CD4-positive, alpha-beta T cell treated with Interleukin-12 subunit alpha and Interleukin-12 subunit beta, for 1 hour (primary cell): ENCODE measurements around the gene MAP2K3.
"Not testable (repeated sequence)": the region's sequence is repeated elsewhere in the genome, so short reads cannot be mapped to it uniquely, and the experiment has no call there.

Experiments used
- DNase-seq: peaks from one replicate; pipeline ENCODE4 v3.0.0-alpha.2; 2020

MAP2K3 gene

DNA sequence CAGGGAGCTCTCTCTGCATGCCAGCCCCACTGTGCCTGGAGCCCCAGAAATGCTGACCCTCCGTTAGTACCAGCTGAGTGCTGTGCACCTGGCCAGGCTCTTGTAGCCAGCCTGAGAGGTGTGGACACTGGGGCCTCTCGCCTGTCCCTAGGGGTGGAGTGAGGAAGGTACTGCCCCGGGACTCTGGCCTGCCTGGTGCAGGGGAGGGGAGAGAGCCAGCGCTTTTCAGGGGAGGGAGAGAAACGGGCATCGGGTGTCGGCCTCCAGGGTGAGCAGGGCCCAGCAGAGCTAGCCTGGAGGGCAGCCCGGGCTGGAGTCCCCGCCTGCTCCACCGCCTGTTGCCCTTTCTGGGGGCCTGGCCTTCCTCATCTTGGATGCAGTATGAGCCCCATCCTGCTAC lies 13.1 kb downstream of the MAP2K3 start:
- DNase-seq: no peak

DNA sequence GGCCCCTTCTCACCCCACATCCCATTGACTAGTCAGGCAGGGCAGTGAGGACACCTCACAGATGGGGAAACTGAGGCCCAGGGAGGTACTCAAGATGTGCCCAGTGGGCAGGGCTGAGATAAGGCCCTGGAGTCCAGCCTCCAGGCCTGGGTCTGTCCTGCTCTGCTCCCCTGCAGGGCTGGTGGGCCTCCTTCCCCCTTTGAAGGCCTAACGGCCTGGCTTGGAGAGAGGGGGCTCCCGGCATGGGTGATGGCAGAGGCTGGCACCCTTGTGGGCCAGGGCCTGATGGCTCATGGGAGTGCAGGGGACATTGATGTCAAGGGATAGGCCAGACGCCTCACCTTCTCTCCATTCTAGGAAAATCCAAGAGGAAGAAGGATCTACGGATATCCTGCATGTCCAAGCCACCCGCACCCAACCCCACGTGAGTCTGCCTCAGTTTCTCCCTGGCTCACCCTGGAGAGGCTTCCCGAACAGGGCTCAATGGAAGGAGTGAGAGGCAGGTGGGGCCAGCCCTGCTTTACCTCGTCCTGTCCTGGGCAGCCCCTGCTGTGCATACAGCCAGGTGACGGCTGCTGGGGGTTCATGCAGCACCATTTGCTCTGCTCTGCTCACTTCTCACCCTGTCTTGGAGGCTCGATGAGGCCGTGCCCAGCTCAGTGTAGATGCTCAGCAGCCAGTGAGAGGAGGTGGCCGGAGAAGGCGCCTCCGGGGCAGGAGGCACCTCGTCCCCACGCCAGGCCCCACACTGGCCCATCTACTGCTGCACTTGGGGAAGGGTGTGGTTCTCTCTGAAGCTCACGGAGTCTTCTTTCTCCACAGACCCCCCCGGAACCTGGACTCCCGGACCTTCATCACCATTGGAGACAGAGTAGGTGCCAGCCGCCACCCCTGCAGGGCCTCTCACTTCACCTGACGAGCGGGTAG lies 13.8 kb downstream of the MAP2K3 start:
- DNase-seq: no peak

DNA sequence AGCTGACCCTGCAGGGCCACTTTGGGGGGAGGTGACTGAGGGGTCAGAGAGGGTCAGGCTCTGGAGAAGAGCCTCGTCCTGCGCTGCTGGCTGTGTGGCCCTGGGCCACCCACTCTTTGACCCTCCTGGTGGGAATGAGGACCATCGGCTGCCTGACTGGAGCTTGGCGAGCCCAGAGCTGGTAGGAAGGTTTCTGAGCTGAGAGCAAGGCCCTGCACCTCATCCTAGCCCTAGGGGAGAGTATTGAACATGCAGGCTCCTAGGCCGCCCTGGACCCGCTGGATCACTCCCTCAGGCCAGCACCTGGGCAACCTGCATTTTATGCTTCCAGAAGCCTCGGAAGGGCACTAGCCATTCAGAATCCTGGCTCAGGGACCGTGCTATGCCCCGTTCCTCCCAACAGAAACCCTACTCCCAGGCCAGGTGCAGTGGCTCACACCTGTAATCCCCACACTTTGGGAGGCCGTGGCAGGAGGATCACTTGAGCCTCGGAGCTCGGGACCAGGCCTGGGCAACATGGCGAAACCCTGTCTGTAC lies 14.5 kb downstream of the MAP2K3 start:
- no peak for DNase-seq

DNA sequence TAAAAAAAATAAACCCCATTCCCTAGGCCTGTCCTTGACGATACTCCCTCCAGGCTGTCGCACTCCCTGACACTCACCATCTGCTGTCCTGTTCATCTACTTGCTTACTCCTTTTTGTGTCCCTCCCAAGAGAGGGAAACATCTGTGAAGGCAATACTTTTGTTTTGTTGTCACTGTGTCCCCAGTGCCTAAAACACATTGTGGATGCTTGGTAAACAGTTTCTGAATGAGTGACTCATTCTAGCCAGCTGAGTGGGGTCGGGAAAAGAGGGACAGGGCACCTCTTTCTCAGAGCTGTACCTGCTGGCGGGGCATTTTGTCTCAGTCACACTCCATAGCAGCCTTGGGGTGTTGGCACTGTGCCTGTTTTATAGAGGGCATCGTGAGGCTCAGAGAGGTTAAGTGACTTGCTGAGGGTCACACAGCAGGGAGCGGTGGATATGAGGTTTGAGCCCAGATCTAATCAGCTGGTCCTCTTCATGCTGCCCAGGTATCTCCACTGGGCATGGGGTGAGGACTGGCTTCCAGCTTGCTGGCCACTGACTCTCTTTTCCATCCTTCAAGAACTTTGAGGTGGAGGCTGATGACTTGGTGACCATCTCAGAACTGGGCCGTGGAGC lies 15.6 kb downstream of the MAP2K3 start:
- no peak for DNase-seq

DNA sequence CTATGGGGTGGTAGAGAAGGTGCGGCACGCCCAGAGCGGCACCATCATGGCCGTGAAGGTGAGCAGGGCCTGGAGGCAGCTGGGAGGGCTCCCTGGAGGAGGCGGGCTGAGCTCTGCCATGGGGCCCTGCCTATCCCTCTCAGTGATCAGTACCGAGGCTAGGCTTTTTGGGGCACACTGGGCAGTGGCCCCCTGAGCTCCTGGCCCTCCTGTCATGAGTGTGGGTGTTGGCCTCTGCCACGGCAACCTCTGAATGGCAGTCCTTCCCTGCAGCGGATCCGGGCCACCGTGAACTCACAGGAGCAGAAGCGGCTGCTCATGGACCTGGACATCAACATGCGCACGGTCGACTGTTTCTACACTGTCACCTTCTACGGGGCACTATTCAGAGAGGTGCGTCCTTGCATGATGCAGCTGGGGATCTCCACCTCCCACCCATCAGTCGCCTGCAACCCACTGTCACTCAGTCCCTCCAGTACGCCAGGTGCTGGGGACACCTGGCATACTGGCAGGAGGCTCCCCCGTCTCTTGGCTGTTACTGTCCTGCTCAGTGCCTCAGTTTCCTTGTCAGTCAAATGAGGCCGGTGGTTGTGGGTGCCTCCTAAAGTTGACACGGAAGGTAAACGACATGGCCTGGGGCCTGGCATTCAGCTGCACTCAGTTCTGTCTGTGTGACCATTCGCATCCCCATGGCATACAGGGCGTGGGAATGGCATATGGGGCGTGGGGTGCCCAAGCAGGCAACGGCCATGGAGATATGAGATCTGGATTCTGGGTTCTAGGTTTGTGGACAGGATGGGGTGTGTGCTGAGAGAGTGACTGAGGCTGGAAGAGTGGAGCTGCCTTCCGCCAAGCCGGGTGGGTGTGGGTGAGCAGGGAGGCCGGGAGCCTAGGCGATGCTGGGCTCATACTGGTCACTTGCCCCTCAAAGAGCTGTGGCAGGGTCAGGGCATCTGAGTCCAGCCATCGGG lies 16.4 kb downstream of the MAP2K3 start:
- DNase-seq: no peak

DNA sequence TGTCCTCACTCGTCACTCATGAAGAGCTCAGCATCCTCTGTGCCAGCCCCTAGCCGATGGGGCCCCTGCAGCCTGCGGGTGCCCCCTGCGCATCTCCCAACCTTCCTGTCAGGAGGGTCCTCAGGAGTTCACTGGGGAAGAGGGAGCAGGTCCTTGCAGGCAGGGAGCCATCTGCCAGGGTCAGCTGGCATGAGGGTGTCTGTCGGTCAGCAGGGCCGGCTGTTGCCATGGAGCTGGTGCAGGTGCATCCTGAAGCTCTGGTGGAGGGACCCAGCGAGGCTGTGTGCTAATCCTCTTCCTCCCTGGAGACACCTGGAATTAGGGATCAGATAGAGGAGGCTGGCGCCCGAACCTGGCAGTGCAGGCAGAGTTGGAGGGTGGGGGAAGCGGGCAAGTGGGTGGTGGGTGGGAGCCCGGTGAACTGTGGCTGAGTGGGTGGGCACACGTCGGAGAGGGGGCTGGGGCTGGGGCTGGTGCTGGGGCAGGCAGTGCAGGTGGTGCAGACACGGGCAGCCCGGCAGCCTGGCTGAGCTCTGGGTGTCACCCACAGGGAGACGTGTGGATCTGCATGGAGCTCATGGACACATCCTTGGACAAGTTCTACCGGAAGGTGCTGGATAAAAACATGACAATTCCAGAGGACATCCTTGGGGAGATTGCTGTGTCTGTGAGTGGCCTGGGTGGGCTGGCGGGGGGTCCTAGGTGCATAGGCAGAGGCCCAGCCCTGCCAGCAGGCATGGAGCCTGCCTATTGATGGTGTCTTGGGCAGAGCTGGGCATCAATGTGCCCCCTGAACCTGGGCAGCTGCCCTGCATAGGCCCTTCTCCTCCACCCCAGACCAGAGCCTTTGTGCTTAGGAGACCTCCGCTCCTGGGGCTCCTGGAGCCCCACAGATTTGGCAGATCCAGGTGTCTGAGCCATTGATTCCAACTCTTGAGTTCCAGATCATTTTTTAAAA lies 17.4 kb downstream of the MAP2K3 start:
- DNase-seq: no peak

DNA sequence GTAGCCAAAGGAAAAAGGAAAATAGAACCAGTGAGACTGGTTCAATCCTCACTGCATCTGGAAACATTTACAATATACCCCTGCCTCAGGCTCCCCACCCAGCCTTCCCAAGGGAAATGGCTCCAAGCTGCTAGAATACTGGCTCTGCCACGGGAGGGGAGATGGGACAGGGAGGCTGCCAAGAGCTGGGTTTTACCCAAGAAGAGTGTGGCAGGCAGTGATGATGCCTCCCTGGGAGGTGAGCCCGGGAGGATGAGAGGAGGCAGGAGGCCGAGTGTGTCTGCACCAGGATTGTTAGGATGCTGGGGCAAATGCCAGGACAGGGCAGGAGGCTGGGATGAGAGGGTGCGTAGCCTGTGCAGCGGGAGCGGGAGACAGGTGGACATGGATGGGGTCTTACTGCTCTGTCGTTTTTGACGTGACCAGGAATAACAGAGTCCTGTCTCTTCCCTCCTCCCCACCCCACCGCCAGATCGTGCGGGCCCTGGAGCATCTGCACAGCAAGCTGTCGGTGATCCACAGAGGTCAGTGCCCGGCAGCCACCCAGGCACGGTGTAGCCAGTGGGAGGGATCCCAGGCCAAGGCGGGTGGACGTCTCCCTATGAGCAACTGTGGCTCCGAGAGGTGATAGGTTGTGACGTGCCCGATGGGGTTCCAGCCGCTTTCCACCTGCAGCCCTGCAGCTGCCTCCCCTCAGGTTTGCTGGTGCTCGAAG lies 18.4 kb downstream of the MAP2K3 start:
- no peak for DNase-seq

DNA sequence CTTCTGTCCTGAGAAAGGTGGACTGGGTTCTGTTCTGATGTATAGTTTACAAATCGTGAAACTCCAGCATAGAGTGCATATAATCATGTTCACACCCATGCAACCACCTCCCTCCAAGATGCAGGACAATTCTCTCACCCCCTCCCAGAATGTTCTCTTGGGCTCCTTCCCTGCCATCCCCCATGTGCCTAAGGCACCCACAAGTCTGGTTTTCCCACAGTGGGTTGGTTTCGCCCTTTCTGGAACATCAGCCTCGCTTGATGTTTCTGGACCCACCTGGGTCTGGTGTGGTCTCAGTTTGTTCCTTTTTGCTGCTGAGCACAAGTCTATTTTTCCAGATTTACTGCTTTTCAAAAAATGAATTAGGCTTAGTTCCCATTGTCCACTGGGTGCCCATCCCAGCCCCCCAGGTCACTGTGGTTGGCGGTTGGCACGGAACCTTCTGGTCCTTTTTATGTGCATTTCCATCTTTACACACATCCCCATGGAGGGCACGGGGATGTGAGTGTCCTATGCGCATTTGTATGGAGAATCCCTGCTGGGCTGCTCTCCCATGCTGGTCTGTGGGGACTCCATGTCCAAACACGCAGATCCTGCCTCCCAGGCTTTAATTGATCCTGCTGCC lies 19.0 kb downstream of the MAP2K3 start:
- no peak for DNase-seq

DNA sequence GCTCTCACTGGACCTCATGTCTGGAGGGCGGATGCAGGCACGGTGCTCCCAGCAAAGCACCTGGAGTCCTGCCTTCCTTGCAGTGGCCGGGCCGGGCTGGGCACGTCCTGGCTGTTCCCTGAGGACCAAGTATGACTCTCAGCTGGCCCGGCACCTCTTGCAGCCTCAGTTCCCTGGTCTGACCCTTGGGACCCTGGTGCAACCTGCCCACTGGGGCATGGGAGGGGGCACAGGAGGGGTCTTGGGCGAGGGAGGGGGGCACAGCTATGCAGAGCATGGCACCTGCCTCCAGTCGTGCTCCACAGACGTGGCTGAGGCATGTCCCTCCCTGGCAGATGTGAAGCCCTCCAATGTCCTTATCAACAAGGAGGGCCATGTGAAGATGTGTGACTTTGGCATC lies 19.6 kb downstream of the MAP2K3 start:
- no peak for DNase-seq

DNA sequence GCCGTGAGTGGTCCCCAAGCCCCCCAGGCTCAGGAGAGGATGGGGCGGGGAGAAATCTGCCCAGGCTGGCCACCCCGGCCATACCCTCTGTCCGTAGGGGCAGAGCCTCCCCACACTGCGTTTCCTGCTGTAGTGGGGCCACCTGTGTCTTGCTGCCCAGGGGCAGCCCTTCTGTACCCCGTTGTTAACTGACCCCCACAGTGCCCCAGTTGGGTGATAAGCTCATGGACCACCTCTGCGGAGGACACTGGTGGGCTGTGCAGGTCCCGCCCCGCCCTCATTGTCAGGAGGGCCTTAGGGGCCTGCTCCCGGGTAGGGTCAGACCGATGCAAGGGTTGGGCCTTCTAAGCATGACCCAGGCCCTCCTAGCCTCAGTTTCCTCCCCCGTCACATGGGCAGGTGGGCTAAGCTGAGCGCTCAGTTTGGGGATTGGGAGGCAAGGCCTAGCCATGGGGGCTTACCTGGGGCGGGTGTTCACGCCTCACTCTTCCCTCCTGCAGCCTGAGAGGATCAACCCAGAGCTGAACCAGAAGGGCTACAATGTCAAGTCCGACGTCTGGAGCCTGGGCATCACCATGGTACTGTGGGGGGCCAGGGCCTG lies 20.1 kb downstream of the MAP2K3 start:
- DNase-seq: not testable (repeated sequence)

DNA sequence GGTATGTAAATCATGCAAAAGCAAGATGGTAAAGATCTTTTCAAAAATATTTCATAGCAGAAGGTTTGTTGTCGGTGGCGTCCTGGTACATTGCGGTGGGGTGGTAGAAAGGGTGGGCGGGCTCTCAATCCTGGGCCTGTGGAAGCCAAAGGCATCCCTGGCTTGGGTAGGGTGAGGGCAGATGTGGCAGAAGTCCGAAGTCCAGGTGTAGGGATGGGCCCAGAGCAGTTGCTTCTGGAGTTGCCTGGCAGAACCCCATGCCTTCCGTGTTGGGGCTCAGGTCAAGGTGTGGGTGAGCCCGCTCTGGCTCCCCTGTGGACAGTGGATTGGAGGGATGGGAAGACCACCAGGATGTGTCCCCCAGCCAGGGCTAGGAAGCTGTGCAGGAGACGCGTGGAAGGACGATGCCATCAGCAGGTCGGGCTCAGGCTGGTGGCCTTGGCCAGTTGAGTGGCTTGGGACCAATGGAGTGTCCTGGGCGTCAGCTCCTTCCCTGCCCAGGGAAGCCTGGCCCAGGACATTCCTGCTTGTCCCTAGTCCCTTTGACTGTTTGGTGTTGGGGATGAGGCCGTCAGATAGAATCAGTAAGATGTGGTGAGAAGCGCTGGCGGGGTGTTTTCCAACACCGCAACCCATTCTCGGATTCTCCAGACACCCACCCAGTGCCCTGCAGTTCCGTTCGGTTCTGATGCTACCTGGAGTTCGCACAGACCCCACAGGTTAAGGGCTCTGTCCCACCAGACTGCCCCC lies 21.1 kb downstream of the MAP2K3 start:
- not testable (repeated sequence) for DNase-seq

DNA sequence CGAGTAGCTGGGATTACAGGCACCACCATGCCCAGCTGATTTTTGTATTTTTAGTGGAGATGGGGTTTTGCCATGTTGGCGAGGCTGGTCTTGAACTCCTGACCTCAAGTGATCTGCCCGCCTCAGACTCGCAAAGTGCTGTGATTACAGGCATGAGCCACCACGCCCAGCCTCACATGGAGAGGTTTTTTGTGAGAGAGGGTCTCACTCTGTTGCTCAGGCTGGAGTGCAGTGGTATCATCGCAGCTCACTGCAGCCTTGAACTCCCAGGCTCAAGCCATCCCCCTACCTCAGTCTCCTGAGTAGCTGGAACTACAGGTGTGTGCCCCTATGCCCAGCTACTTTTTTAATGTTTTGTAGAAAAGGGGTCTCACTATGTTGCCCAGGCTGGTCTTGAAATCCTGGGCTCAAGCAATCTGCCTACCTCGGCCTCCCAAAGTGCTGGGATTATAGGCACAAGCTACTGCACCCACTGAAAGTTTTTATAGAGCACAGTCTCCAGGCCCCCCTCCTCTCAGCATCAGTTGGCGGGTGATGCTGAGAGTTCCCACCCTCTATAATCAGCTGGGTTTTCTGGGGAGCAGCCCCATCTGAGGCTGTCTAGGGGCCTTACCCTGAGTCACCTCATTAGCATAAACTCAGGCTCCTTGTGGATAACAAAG lies 22.2 kb downstream of the MAP2K3 start:
- DNase-seq: not testable (repeated sequence)

DNA sequence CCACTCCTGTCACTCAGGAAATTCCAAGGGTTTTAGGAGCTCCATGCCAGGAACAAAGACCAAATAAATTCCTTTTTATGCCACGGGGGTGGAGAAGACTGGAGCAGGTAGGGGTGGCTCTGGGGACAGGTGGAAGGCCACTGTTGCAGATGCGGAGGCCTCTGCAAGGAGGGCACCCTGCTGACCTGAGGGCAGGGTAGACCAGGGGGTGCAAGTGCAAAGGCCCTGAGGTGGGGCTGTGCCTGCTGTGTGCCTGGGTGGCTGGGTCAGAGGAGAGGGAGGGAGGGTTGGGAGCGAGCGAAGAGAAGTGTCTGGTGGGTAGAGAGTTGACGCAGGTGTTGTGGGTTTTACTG lies 22.7 kb downstream of the MAP2K3 start:
- not testable (repeated sequence) for DNase-seq

DNA sequence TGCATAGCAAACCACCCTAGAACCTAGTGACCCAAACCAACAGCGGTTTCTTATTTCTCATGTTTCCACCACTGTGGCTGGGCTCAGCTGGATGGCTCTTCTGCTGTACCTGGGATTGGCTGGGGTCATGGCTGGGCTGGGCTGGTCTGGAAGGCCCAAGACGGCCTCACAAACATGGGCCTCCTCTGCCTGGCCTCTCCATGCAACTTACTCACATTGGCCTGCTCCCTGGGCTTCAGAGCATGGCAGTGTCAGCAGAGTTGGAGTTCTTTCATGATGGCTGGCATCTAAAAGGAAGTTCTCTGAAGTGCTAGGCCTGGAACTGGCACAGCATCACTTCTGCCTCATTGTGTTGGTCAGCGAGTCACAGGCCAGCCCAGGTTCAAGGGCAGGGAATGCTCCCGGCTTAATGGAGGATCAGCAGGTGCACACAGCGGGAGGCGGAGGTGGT lies 24.4 kb downstream of the MAP2K3 start:
- DNase-seq: not testable (repeated sequence)

DNA sequence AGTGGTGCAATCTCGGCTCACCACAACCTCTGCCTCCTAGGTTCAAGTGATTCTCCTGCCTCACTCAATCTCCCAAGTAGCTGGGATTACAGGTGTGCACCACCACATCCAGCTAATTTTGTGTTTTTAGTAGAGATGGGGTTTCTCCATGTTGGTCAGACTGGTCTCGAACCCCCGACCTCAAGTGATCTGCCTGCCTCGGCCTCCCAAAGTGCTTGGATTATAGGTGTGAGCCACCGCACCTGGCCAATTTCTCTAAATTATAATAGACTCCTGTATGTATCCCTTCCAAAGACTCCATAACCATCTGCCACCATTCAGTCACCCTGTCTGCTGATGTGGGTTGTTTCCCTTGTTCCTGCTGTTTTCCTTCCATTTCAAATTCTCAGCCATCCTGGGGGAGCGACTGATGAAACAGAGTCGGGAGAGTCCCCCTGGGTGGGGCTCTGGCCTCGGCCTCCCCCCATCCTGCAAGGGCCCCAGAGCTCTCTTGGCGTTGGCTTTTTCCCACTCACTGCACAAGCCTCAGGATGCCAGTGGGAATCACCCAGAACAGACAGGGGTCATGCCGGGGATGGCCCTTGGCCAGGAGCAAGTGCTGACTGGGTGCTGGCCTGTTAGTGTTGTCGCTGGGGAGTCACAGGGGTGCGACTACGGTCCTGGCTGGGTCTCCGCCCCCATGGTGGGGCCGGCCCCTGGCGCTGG lies 25.7 kb downstream of the MAP2K3 start:
- not testable (repeated sequence) for DNase-seq

DNA sequence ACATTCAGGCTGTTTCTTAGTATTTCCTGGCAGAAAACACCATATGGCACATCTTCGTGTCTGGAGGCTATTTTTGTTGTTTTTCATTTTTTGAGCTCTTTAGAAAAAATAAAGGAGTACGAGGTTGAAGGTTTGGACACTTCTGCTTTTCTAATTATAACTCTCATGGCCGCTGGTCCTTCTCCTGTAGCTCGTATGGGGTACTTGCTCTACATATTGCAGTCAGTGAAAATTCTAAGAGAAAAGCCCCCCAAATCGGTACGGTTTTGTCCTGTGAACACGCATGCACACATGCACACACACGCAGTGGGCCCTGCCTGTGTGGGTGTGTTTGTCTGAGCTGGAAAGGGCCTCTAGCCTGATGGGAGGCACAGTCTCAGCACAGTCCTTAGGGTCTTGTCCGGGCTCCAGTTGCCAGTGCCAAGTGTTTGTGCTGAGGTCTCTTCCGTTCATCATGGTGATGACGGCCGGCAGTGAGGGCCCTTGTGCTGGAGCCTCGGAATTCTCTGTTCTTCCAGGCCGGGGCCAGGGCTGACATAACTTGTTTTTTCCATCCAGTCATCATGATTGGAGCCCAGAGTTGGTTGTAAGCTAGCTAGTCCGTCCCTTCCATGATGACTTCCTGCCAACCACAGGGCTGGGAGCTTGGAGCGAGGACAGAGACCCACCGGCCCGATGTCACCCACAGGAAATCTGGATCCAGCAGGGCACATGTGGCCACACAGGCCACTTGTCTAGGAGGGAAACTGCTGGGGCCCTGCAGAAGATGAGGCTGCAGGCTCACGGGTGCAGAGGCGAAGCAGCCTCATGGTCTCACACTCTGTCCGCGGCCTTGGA lies 26.5 kb downstream of the MAP2K3 start:
- DNase-seq: not testable (repeated sequence)

DNA sequence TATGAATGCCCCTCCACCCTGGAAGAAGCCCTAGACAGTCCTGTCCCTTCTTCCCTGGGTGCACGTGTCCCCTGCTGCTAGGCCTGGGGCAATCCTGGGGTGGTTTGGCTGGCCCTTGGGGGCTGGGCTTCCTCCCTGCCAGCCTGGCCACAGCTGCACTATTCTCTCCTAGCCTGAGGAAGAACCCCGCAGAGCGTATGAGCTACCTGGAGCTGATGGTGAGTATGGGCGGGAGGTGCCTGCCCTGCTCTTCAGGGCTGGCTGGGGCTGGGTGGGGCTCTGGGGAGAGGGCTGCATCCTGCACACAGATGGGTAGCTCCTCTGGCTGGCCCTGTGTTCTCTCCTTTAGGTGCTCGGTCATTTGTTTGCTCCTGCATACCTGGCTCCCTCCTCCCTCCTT lies 28.8 kb downstream of the MAP2K3 start:
- DNase-seq: no peak
